NB4 (cell line): ENCODE data around the gene MIA.

Source experiments
- CTCF ChIP-seq: IDR thresholded peaks from one replicate; pipeline ENCODE4 v1.5.1; 2012; ENCODE audit warnings: low read depth, low read length
- MAX ChIP-seq: IDR thresholded peaks from 2 replicates; pipeline ENCODE4 v1.6.1; 2011; ENCODE audit warnings: low read depth, low read length
- POLR2A ChIP-seq: IDR thresholded peaks from 2 replicates; pipeline ENCODE4 v1.6.1; 2011; ENCODE audit warnings: mild to moderate bottlenecking; ENCODE audit not compliant: insufficient read length; ENCODE audit errors: extremely low read depth

GRCh38 chr19:40815223-40815622 lies 39.9 kb downstream of the MIA start:
- TF ChIP-seq CTCF (no peak), MAX (no peak), POLR2A (no peak)
